COLO668 (cell line): ENCODE measurements around the gene PKMYT1.
A peak's percentile ranks its signal among the peaks of the same experiment; 100 is the strongest.
"Not testable (repeated sequence)": the region's sequence is repeated elsewhere in the genome, so short reads cannot be mapped to it uniquely, and the experiment has no call there.

Experiments used
- DNase-seq: peaks from one replicate; lab custom pipeline; 2025; ENCODE audit not compliant: unreplicated experiment; lab: John Stamatoyannopoulos, UW

The PKMYT1 gene

GRCh38 chr16:2937170-2937569 lies 43.1 kb downstream of the PKMYT1 start:
- no peak for DNase-seq

- no peak for DNase-seq
These were observed 43.7 kb downstream of the PKMYT1 start for GRCh38 chr16:2936436-2937011.

- no peak for DNase-seq
These were observed 45.8 kb downstream of the PKMYT1 start for GRCh38 chr16:2934450-2934849.

GRCh38 chr16:2933701-2934100 lies 46.5 kb downstream of the PKMYT1 start:
- DNase-seq = no peak

- no peak for DNase-seq
These were observed 47.1 kb downstream of the PKMYT1 start for GRCh38 chr16:2933136-2933535.

- not testable (repeated sequence) for DNase-seq
These were observed 48.9 kb downstream of the PKMYT1 start for GRCh38 chr16:2931231-2931914.

GRCh38 chr16:2930236-2930635 lies 50.0 kb downstream of the PKMYT1 start:
- DNase-seq = no peak

GRCh38 chr16:2929693-2930092 lies 50.6 kb downstream of the PKMYT1 start:
- no peak for DNase-seq

- DNase-seq = no peak
These were observed 51.5 kb downstream of the PKMYT1 start for GRCh38 chr16:2928796-2929195.

GRCh38 chr16:2928151-2928550 lies 52.1 kb downstream of the PKMYT1 start:
- DNase-seq = not testable (repeated sequence)

- DNase-seq = peak; percentile 87
These were observed 53.1 kb downstream of the PKMYT1 start for GRCh38 chr16:2927010-2927646.

GRCh38 chr16:2926650-2926999 lies 53.6 kb downstream of the PKMYT1 start:
- no peak for DNase-seq

- no peak for DNase-seq
These were observed 54.1 kb downstream of the PKMYT1 start for GRCh38 chr16:2925951-2926649.

- DNase-seq = no peak
These were observed 55.1 kb downstream of the PKMYT1 start for GRCh38 chr16:2924901-2925755.

- no peak for DNase-seq
These were observed 56.8 kb downstream of the PKMYT1 start for GRCh38 chr16:2923481-2923880.
